ENCODE results near the gene GABRG3. TPM values are rescaled to one million over a fixed set of nuclear protein-coding genes. Genes with fewer than 3 reads are reported as not detected.

Gene GABRG3
- total RNA-seq, 1 donor from 2014 or later: 3.0 TPM

DNA sequence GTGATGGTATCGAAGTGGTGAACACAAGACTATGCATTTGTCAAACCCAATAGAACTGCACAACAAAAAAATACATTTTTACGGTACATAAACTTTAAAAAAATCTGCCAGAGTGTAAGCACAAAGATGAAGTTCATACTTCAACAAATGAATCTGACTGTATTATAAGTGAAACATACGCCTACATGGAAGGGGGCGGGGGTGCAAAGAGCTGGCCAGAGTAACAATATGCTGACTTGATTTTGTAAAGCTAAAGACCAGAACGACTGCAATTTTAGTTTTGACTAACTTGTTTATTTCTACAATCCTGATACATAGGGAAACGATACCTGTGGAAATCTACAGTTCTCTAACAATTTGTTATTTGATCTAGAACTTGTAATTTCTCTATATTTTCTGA, 426.0 kb downstream of the GABRG3 start:
- DNase-seq (ENCODE audit: low spot score in 2 of 2, unreplicated experiment in 2 of 2): no peak
- no peak overlapping the region for H3K4me3 Mint-ChIP-seq
- no peak overlapping the region for H3K27ac Mint-ChIP-seq
- no peaks in the 10 kb centered on the region for H3K27me3 Mint-ChIP-seq (ENCODE audit: low read depth)
- no peaks in the 10 kb centered on the region for H3K36me3 Mint-ChIP-seq
- H3K4me1 Mint-ChIP-seq: peaks cover 4% of the 10 kb centered on the region
- H3K9me3 Mint-ChIP-seq: peaks cover 9% of the 10 kb centered on the region
- TF ChIP-seq, protein P1, sequence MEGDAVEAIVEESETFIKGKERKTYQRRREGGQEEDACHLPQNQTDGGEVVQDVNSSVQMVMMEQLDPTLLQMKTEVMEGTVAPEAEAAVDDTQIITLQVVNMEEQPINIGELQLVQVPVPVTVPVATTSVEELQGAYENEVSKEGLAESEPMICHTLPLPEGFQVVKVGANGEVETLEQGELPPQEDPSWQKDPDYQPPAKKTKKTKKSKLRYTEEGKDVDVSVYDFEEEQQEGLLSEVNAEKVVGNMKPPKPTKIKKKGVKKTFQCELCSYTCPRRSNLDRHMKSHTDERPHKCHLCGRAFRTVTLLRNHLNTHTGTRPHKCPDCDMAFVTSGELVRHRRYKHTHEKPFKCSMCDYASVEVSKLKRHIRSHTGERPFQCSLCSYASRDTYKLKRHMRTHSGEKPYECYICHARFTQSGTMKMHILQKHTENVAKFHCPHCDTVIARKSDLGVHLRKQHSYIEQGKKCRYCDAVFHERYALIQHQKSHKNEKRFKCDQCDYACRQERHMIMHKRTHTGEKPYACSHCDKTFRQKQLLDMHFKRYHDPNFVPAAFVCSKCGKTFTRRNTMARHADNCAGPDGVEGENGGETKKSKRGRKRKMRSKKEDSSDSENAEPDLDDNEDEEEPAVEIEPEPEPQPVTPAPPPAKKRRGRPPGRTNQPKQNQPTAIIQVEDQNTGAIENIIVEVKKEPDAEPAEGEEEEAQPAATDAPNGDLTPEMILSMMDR (IDR thresholded peaks at IDR 0.05; ENCODE audit: unreplicated experiment): no peak

DNA sequence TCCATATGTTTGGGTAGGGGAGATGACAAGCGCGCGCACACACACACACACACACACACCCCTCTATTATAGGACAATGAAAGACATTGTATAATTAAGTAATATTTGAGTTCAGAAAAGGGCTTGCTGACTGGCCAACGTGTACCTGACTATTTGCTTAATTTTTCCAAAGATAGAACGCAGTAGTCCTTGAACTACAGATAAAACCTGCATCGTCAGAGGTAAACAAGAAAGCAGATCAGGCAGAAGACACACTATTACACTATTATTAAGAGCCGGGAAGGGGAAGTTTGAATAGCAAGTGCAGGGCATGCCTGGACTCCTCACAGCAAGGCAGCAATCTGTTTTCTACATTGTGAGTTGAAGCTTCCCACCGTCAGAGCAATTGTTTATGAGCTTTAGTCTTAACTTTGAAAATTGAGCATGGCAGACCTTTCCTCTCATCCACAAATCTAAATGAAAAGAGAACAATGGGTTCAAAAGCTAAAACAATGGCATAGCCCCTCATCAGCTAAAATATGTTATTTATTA, 427.7 kb downstream of the GABRG3 start:
- TF ChIP-seq, protein P1 (IDR thresholded peaks at IDR 0.05; ENCODE audit: unreplicated experiment): no peak
- Mint-ChIP-seq H3K27me3 (ENCODE audit: low read depth) (no peaks in the 10 kb centered on the region), H3K4me1 (peaks cover 4% of the 10 kb centered on the region), H3K4me3 (no peak overlapping the region), H3K9me3 (peaks cover 9% of the 10 kb centered on the region), H3K36me3 (no peaks in the 10 kb centered on the region), H3K27ac (no peak overlapping the region)
- no peak for DNase-seq (ENCODE audit: low spot score in 2 of 2, unreplicated experiment in 2 of 2)

DNA sequence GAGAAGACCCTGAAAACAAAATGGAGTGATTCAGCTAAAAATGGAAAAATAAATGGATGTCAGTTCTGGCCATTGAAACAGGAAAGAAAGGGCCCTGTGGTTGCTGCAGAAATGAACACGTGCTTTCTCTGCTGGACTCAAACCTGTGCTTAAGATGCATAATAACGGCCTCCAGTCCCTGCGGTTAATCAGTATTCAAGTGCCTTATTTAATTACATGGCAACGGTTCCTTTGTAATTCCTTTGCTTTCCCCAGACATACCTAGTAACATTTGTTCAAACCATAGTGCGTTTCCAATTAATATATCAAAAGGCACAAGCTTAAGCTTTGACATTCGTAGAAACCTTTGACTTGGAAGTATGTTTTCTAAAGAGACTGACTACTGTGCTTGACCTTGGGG, 428.3 kb downstream of the GABRG3 start:
- Mint-ChIP-seq H3K4me1 (peaks cover 4% of the 10 kb centered on the region), H3K27me3 (ENCODE audit: low read depth) (no peaks in the 10 kb centered on the region), H3K9me3 (peaks cover 9% of the 10 kb centered on the region), H3K36me3 (no peaks in the 10 kb centered on the region), H3K4me3 (no peak overlapping the region), H3K27ac (no peak overlapping the region)
- DNase-seq (ENCODE audit: low spot score in 2 of 2, unreplicated experiment in 2 of 2): no peak
- TF ChIP-seq, protein P1 (IDR thresholded peaks at IDR 0.05; ENCODE audit: unreplicated experiment): no peak

DNA sequence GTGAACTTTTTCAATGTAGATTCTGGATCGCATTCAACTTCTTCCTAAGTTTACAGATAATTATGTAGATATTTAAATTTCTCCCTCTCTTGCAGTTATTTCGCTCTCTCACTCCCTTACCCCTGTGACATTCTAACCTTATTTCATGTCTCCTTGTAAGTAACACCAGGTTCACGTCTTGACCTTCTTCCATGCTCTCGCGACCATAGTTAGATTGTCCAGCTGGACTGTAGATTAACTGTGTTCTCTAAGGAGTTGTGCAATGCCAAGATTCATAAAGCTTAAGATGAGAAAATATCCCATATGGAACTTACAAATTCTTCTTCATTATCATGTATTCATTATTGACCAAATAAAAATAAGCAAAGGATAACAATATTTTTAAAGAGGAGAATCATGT, 430.5 kb downstream of the GABRG3 start:
- no peak overlapping the region for H3K27ac Mint-ChIP-seq

DNA sequence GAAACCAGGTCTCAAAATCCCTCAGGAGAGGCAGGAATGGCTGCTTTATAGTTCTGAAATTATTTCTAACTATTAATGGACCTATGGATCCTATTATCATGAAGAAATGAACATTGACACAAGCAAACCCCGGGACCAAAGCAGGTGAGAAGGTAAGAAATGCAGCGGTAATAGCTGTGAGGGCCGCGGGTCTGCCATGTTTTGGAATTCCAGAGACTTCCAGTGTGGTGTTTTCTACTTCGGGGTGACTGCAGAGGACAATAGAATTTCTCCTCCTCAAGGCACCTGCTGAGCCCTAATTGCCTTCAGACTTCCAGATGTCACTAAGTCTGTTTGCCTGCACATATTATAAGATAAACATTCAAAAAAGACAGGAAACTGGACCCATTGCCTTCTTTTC, 437.4 kb downstream of the GABRG3 start:
- H3K27me3 Mint-ChIP-seq (ENCODE audit: low read depth): peaks cover 2% of the 10 kb centered on the region
- H3K27ac Mint-ChIP-seq: no peak overlapping the region
- H3K9me3 Mint-ChIP-seq: peaks cover 7% of the 10 kb centered on the region
- no peaks in the 10 kb centered on the region for H3K4me1 Mint-ChIP-seq
- DNase-seq (ENCODE audit: low spot score in 2 of 2, unreplicated experiment in 2 of 2): no peak
- H3K36me3 Mint-ChIP-seq: no peaks in the 10 kb centered on the region
- TF ChIP-seq, protein P1 (IDR thresholded peaks at IDR 0.05; ENCODE audit: unreplicated experiment): no peak
- H3K4me3 Mint-ChIP-seq: no peak overlapping the region

More for the DNA sequence above, 430.5 kb downstream of the GABRG3 start:
- DNase-seq (ENCODE audit: low spot score in 2 of 2, unreplicated experiment in 2 of 2): no peak
- TF ChIP-seq, protein P1 (IDR thresholded peaks at IDR 0.05; ENCODE audit: unreplicated experiment): no peak
- Mint-ChIP-seq H3K9me3 (peaks cover 5% of the 10 kb centered on the region), H3K4me3 (no peak overlapping the region), H3K27me3 (ENCODE audit: low read depth) (no peaks in the 10 kb centered on the region), H3K36me3 (no peaks in the 10 kb centered on the region), H3K4me1 (peaks cover 4% of the 10 kb centered on the region)

All from mesothelial cell of epicardium (in vitro differentiated cells).